ENCODE data around the gene DAPK2.

The DAPK2 gene

DNA sequence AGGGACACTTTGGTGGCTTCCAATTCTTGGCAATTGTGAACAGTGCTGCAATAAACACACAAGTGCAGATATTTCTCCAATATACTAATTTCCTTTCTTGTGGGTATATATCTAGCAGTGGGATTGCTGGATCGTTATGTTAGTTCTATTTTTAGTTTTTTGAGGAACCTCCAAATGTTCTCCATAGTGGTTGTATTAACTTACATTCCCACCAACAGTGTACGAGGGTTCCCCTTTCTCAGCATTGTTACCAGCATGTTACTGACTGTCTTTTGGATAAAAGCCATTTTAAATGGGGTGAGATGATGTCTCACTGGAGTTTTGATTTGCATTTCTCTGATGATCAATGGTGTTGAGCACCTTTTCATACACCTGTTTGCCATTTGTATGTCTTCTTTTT, 92.8 kb downstream of the DAPK2 start:
- TF ChIP-seq, protein P1, sequence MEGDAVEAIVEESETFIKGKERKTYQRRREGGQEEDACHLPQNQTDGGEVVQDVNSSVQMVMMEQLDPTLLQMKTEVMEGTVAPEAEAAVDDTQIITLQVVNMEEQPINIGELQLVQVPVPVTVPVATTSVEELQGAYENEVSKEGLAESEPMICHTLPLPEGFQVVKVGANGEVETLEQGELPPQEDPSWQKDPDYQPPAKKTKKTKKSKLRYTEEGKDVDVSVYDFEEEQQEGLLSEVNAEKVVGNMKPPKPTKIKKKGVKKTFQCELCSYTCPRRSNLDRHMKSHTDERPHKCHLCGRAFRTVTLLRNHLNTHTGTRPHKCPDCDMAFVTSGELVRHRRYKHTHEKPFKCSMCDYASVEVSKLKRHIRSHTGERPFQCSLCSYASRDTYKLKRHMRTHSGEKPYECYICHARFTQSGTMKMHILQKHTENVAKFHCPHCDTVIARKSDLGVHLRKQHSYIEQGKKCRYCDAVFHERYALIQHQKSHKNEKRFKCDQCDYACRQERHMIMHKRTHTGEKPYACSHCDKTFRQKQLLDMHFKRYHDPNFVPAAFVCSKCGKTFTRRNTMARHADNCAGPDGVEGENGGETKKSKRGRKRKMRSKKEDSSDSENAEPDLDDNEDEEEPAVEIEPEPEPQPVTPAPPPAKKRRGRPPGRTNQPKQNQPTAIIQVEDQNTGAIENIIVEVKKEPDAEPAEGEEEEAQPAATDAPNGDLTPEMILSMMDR (IDR thresholded peaks at IDR 0.05) = no peak
- TF ChIP-seq ZFX (IDR thresholded peaks at IDR 0.05; ENCODE audit: borderline replicate concordance) = no peak

DNA sequence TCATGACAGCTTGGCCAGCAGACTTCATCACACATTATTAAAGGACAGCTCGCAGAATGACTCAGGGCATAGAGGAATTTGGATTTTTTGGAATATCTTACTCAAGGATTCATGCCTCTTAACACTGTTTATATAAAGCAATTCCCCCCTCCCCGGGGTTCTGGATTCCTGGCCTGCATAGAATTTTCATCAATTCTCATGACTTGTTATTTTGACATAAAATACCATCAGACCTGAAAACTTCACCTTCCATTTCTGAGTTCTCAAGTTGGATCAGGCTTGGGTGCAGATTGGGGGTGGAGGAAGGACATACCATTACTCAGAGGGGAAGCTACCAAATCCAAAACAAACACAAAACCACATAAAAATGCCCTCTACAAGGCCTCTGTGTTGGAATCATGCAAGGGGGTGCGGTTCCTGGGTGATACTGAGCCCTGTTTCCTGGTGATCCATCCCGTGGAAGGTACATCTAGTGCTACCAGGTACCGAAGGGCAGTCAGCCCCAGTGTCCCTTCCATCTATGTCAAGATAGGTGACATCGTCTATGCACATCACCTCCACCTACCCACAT, 95.3 kb downstream of the DAPK2 start:
- TF ChIP-seq, protein P1 (IDR thresholded peaks at IDR 0.05) = no peak
- TF ChIP-seq ZFX (IDR thresholded peaks at IDR 0.05; ENCODE audit: borderline replicate concordance) = no peak
- H3K27ac ChIP-seq = no peak overlapping the region

More for the DNA sequence above, 92.8 kb downstream of the DAPK2 start:
- no peak overlapping the region for H3K27ac ChIP-seq

DNA sequence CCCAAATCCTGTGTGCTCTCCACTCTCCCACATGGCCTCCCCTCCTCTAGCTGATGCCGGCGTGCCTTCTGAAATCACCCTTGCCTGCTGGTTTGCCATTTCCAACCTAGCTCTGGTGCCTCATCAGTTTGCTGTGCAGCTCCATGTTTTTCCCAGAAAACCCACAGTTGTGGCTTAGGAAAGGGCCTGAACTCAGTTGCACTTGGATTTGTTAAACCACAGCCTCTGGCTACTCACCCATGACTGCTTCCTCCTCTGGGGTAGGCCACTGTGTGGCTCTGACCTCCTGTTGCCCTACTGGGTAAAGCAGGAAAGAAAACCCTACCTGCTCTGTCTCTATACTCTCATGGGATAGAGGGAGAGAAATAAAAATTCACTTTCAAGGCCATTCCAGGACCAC, 97.3 kb downstream of the DAPK2 start:
- TF ChIP-seq ZFX (IDR thresholded peaks at IDR 0.05; ENCODE audit: borderline replicate concordance) = no peak
- TF ChIP-seq, protein P1 (IDR thresholded peaks at IDR 0.05) = no peak
- no peak overlapping the region for H3K27ac ChIP-seq

DNA sequence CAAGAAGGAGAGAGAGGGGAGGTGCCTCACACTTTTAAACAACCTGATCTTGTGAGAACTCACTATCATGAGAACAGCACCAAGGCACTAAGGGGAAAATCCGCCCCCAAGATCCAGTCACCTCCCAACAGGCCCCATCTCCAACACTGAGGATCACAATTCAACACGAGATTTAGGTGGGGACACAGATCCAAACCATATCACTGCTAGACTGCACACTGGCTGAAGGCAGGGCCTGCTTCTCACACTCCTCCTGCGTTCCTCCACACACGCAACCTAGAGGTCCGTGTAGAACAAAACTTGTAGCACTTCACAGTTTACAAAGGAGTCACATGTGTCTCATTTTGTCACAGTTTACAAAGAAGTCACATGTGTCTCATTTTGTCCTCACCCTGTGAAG, 97.8 kb downstream of the DAPK2 start:
- H3K27ac ChIP-seq = no peak overlapping the region
- TF ChIP-seq, protein P1 (IDR thresholded peaks at IDR 0.05) = no peak
- TF ChIP-seq ZFX (IDR thresholded peaks at IDR 0.05; ENCODE audit: borderline replicate concordance) = no peak

DNA sequence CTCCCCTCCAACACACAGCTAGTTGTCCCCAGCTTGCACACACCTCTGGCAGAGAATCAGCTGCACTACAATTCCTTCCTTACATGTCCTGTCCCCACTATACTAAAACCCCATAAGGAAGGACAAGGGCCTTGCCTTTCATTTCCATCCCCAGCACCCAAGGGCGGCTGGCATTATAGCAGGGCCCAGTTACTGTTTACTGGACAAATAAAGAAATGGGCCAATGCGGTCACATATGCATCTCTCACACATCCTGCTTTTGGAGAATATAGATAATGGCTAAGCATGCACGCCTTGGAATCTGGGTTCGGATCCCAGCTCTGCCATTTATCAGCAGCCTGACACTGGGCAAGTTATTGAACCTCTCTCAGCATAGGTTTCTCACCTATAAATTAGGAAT, 99.1 kb downstream of the DAPK2 start:
- TF ChIP-seq, protein P1 (IDR thresholded peaks at IDR 0.05) = no peak
- TF ChIP-seq ZFX (IDR thresholded peaks at IDR 0.05; ENCODE audit: borderline replicate concordance) = no peak
- no peak overlapping the region for H3K27ac ChIP-seq

DNA sequence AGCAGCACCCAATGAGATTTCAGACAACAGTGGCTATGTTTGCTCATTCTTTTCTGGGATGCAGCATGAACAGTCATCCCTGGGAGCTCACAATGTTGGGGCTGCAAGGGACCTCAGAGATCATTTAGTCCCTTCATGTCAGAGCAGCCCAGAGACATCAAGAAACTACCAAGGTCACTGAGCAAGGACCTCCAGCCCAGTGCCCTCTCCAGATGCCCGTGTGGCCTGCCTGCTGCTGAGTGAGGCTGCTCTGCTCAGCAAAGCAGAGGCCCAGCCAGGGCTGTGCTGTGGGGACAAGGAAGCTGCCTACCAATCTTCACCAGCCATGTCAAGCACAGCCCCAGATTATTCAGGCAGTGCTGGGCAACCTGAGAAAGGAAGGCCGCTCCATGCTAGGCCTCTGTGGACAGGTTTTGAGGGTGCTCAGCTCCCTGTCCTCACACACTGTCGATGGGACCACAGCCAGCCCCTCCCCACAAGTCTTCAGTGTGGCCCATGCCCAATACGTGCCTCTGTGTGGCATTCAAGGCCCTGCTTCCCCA, 99.7 kb downstream of the DAPK2 start:
- no peak overlapping the region for H3K27ac ChIP-seq
- TF ChIP-seq ZFX (IDR thresholded peaks at IDR 0.05; ENCODE audit: borderline replicate concordance) = no peak
- TF ChIP-seq, protein P1 (IDR thresholded peaks at IDR 0.05) = no peak

DNA sequence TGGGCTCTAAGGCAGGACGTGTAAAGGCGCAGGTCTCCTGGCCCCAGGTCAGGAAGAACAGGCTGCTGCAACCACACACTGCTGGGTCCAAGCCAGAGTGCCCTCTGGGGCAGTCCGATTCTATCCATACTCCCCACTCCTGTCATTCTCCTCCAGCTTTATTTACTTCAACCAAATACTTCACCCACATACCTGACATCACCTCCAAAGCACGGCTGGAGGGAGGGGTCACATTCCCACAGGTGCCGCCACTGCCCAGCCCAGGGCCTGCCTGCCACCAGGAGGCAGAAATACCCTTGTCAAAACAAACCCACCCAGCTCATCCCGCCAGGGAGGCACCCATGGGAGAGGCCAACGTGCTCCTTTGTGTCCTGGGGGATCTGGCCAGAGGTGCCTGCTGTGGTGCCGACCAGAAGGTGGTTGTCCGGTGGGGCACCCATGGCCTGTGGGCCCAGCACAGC, 100.4 kb downstream of the DAPK2 start:
- TF ChIP-seq ZFX (IDR thresholded peaks at IDR 0.05; ENCODE audit: borderline replicate concordance) = no peak
- TF ChIP-seq, protein P1 (IDR thresholded peaks at IDR 0.05) = no peak
- H3K27ac ChIP-seq = no peak overlapping the region

All from 22Rv1 (cell line).